Measurements from ENCODE around the gene IL17B.

DNA sequence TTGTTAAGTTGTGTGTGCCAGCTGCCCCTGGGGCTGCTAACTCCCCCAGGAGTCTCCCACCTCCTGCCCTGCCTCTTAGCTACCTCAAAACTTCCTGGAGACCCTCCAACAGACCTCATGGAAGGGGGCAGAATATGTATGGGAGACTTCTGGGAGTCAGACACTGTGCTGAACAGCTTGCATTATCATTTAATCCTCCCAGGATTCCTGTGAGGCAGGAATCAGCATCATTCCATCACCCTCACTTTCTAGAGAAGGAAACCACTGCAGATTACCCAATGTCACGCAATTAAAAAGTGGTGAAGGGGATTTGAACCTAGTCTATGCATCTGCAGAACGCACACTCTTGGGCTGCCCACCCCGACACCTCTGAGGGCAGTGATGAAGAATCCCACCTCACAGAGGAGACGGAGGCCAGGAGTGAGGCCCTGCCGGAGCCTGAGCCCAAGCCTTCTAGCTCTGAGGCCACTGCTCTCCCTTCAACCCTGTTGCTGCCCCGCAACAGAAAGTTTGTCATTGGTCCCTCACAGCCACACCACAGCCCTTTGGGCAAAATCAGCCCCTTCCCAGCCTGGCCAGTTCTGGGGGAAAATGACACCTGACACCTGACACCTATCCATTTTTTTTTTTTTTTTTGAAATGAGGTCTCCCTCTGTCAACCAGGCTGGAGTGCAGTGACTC lies 30.3 kb upstream of the IL17B start:
- TF ChIP-seq EZH2 (IDR thresholded peaks at IDR 0.05; ENCODE audit: insufficient read depth, poor library complexity, severe bottlenecking) (no peak), EZH2phosphoT487 (IDR thresholded peaks at IDR 0.05; ENCODE audit: insufficient read depth, low read depth) (no peak)
